ENCODE data around the gene SPINT2. TPM values are rescaled to one million over a fixed set of nuclear protein-coding genes. Genes with fewer than 3 reads are reported as not detected.
A peak's percentile ranks its signal among the peaks of the same experiment; 100 is the strongest.
"Not testable (repeated sequence)": the region's sequence is repeated elsewhere in the genome, so short reads cannot be mapped to it uniquely, and the experiment has no call there.

Gene SPINT2
- total RNA-seq, 1 experiment from 2014 or later: 1,006 TPM

DNA sequence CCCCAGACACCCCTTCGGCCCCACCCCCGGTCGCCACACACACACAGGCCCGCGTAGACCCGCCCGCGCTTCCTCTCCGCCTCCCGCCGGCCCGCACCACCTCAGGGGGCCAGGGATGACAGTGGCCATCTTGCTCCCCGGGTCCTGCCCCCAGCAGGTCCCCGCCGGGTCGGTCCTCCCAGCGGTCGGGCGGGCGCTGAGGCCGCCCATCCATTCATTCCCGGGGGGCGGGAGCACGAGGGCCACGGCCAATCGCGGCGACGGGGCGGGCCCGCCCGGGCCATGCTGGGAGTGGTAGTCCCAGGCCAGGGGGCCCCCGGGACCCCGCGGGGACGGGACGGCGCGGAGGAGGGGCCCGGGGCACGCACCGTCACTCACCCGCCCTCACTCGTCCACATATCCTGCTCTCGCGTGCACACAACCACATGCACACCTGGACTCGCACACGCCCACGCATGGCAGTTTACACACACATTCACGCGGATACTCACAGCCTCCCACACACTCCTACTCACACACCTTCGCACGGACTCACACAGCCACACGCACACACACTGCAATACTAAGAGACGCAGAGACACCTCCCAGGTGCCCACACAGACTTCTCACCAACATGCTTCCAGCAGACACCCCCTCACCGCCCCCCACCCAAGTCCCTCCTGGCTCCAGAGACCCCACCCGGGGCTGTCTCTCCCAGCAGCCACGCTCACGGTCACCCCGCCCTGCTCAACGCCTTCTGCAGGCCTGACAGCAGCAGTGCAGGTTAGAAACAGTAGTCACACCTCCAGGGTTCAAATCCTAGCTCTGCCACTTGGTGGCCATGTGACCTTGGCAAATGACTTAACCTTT lies 40.1 kb upstream of the SPINT2 start, which contains the start of gene DPF1:
TSS of gene DPF1 (minus strand) at position 209 of the 849 bp plus-strand sequence. CDS start at position 129, 80 bp downstream.
- Histone ChIP-seq H3K27ac (ENCODE audit: low read length) (no peak within 1 kb of the TSS), H3K4me1 (ENCODE audit: control insufficient read depth, insufficient read depth, low read length) (peaks cover 13% of the 10 kb centered on the region), H3K9me3 (ENCODE audit: control insufficient read depth, insufficient read depth, low read depth, low read length) (no peaks in the 10 kb centered on the region), H3K36me3 (ENCODE audit: control insufficient read depth, insufficient read depth, low read length) (no peaks in the 10 kb centered on the region), H3K27me3 (ENCODE audit: control insufficient read depth, insufficient read depth, low read length) (no peaks in the 10 kb centered on the region), H3K4me3 (ENCODE audit: low read depth in 2 of 2, low read length in 2 of 2) (peak within 1 kb of the TSS; percentile 53 to 81)
- CTCF ChIA-PET: interaction anchor here (0.7 to 1.4 kb wide), 9 partner anchors 9 to 322 kb away, joined by 3 to 10 read pairs (median 4); partner anchors contain the start of gene FAM98C
- POLR2A ChIA-PET: interaction anchor here (0.6 to 0.7 kb wide), 2 partner anchors 112 to 379 kb away, joined by 4 to 8 read pairs; no protein-coding TSS in a partner anchor
- TF ChIP-seq, protein P1, sequence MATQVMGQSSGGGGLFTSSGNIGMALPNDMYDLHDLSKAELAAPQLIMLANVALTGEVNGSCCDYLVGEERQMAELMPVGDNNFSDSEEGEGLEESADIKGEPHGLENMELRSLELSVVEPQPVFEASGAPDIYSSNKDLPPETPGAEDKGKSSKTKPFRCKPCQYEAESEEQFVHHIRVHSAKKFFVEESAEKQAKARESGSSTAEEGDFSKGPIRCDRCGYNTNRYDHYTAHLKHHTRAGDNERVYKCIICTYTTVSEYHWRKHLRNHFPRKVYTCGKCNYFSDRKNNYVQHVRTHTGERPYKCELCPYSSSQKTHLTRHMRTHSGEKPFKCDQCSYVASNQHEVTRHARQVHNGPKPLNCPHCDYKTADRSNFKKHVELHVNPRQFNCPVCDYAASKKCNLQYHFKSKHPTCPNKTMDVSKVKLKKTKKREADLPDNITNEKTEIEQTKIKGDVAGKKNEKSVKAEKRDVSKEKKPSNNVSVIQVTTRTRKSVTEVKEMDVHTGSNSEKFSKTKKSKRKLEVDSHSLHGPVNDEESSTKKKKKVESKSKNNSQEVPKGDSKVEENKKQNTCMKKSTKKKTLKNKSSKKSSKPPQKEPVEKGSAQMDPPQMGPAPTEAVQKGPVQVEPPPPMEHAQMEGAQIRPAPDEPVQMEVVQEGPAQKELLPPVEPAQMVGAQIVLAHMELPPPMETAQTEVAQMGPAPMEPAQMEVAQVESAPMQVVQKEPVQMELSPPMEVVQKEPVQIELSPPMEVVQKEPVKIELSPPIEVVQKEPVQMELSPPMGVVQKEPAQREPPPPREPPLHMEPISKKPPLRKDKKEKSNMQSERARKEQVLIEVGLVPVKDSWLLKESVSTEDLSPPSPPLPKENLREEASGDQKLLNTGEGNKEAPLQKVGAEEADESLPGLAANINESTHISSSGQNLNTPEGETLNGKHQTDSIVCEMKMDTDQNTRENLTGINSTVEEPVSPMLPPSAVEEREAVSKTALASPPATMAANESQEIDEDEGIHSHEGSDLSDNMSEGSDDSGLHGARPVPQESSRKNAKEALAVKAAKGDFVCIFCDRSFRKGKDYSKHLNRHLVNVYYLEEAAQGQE (IDR thresholded peaks at IDR 0.05; ENCODE audit: insufficient read depth in 1 of 2, low read depth in 2 of 2, low read length in 1 of 2): peak in 1 of 2 experiments; percentile 19; a peak in 1 of 4 replicates
- 0 out of 2 replicates have a peak, but pooled peaks have one; percentile 55 for TF ChIP-seq SIN3A (IDR thresholded peaks at IDR 0.05; ENCODE audit: borderline replicate concordance, insufficient read depth, low read depth, low read length)
- TF ChIP-seq, protein P2, sequence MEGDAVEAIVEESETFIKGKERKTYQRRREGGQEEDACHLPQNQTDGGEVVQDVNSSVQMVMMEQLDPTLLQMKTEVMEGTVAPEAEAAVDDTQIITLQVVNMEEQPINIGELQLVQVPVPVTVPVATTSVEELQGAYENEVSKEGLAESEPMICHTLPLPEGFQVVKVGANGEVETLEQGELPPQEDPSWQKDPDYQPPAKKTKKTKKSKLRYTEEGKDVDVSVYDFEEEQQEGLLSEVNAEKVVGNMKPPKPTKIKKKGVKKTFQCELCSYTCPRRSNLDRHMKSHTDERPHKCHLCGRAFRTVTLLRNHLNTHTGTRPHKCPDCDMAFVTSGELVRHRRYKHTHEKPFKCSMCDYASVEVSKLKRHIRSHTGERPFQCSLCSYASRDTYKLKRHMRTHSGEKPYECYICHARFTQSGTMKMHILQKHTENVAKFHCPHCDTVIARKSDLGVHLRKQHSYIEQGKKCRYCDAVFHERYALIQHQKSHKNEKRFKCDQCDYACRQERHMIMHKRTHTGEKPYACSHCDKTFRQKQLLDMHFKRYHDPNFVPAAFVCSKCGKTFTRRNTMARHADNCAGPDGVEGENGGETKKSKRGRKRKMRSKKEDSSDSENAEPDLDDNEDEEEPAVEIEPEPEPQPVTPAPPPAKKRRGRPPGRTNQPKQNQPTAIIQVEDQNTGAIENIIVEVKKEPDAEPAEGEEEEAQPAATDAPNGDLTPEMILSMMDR (IDR thresholded peaks at IDR 0.05): no peak
- ATAC-seq (peak; percentile 92), DNase-seq (ENCODE audit: low read depth, low spot score) (no peak)
- in situ Hi-C loops (cut with HindIII; ENCODE audit: low pct_unique_long_range_greater_than_20kb, low sequenced_read_pairs): no loop called here
- no TSS peak for BruUV-seq (replicated peaks)
- intact Hi-C loops (cut with micrococcal nuclease; ENCODE audit: unreplicated experiment): loop anchor here (10.0 kb wide), 1 partner anchor 319 kb away; the partner anchor contains the start of genes SIPA1L3 and WDR87

DNA sequence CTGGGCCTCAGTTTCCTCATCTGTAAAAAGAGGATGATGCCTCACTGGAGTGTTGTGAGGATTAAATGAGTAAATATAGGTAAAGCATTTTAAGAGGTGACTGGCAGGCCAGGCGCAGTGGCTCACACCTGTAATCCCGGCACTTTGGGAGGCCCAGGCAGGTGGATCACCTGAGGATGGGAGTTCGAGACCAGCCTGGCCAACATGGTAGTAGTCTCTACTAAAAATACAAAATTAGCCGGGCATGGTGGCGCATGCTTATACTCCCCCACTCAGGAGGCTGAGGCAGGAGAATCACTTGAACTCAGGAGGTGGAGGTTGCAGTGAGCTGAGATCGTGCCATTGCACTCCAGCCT lies 39.5 kb upstream of the SPINT2 start:
- intact Hi-C loops (cut with micrococcal nuclease; ENCODE audit: unreplicated experiment): loop anchor here (10.0 kb wide), 1 partner anchor 320 kb away; the partner anchor contains the start of genes SIPA1L3 and WDR87

More for the DNA sequence above, 39.5 kb upstream of the SPINT2 start:
- H3K27me3 ChIP-seq (ENCODE audit: control insufficient read depth, insufficient read depth, low read length); ATAC-seq; H3K36me3 ChIP-seq (ENCODE audit: control insufficient read depth, insufficient read depth, low read length); in situ Hi-C loops (cut with HindIII; ENCODE audit: low pct_unique_long_range_greater_than_20kb, low sequenced_read_pairs); DNase-seq (ENCODE audit: low read depth, low spot score); H3K27ac ChIP-seq (ENCODE audit: low read length); H3K9me3 ChIP-seq (ENCODE audit: control insufficient read depth, insufficient read depth, low read depth, low read length); BruUV-seq (replicated peaks): not testable (repeated sequence)
- CTCF ChIA-PET: interaction anchor here (0.7 to 1.4 kb wide), 13 partner anchors 8 to 326 kb away, joined by 3 to 10 read pairs (median 3); partner anchors contain the start of gene FAM98C
- peak overlapping the region; percentile 53 to 81; a peak in 3 of 4 replicates for H3K4me3 ChIP-seq (ENCODE audit: low read depth in 2 of 2, low read length in 2 of 2)
- POLR2A ChIA-PET: interaction anchor here (0.6 to 0.7 kb wide), 2 partner anchors 111 to 380 kb away, joined by 4 to 8 read pairs; no protein-coding TSS in a partner anchor
- peaks cover 13% of the 10 kb centered on the region for H3K4me1 ChIP-seq (ENCODE audit: control insufficient read depth, insufficient read depth, low read length)

All from Panc1 (cell line).